K562 (cell line): ENCODE results near the gene PRDM4. TPM values are rescaled to one million over a fixed set of nuclear protein-coding genes. Genes with fewer than 3 reads are reported as not detected.

ENCODE experiments used
- CBX5 ChIP-seq: IDR thresholded peaks from 2 replicates; pipeline ENCODE4 v1.6.1; 2014; ENCODE audit warnings: low read depth, borderline replicate concordance
- ESRRB ChIP-seq: fragments of 250-450 bp; sonication (Bioruptor Pico); IDR thresholded peaks from 2 replicates; pipeline ENCODE4 v1.5.0; 2020; ENCODE audit warnings: mild to moderate bottlenecking, moderate library complexity, borderline replicate concordance
- FIP1L1 ChIP-seq: fragments of 200-400 bp; formaldehyde crosslinking; IDR thresholded peaks from 2 replicates; pipeline ENCODE4 v1.6.1; 2018; ENCODE audit warnings: mild to moderate bottlenecking, low read depth, low read length; ENCODE audit not compliant: poor library complexity, severe bottlenecking
- GABPA ChIP-seq: fragments of 200-800 bp; sonication (Bioruptor generic); conservative IDR thresholded peaks from 2 replicates; pipeline ENCODE4 v1.6.1; 2016; ENCODE audit warnings: low read depth, missing genetic modification characterization, missing compliant biosample characterization
- JUNB ChIP-seq: fragments of 450-650 bp; formaldehyde crosslinking; conservative IDR thresholded peaks from 2 replicates; pipeline ENCODE4 v1.4.0; 2020; ENCODE audit warnings: mild to moderate bottlenecking
- KLF16 ChIP-seq: IDR thresholded peaks from 2 replicates; pipeline ENCODE4 v1.6.1; 2016; ENCODE audit warnings: antibody characterized with exemption
- MCM2 ChIP-seq: fragments of 450-650 bp; IDR thresholded peaks from 2 replicates; pipeline ENCODE4 v1.6.1; 2017; ENCODE audit warnings: low read depth, mild to moderate bottlenecking
- RNF2 ChIP-seq: sonication (generic); IDR thresholded peaks from 2 replicates; pipeline ENCODE4 v1.6.1; 2016
- SIN3A ChIP-seq, 2 experiments: fragments of 150-350 bp in 1 of 2; IDR thresholded peaks; 2 replicates each; pipeline ENCODE4 v1.6.1; 2011 to 2016; ENCODE audit warnings: borderline replicate concordance in 2 of 2, low read depth in 2 of 2, low read length in 2 of 2, mild to moderate bottlenecking in 2 of 2, moderate library complexity in 2 of 2; ENCODE audit not compliant: control insufficient read depth in 1 of 2
- SIN3B ChIP-seq: fragments of 450-650 bp; IDR thresholded peaks from 2 replicates; pipeline ENCODE4 v1.6.1; 2017; ENCODE audit warnings: low read depth, mild to moderate bottlenecking, moderate library complexity
- TGIF2 ChIP-seq: sonication (generic); formaldehyde crosslinking; IDR thresholded peaks from 2 replicates; pipeline ENCODE4 v1.8.1; 2022; ENCODE audit warnings: mild to moderate bottlenecking, missing genetic modification reagents, moderate library complexity
- U2AF1 ChIP-seq: fragments of 200-400 bp; formaldehyde crosslinking; optimal IDR thresholded peaks from 2 replicates; pipeline ENCODE3; 2017; ENCODE audit warnings: mild to moderate bottlenecking, low read depth, low read length, moderate library complexity
- polyA plus RNA-seq, 8 experiments: library from polyadenylated mRNA; depleted of rRNA in 4 of 8; stranded (reverse) in 5 of 8; unstranded in 3 of 8; fragments of >200 nt; fragmentation: Nextera tagmentation in 2 of 8; fragmentation: Illumina TruSeq in 1 of 8; extraction: Ambion mirVana in 2 of 8; extraction: Trizol in 1 of 8; gene quantifications; 2 replicates each; pipeline versions ENCODE4 v1.2.1 to v1.2.3, GENCODE V29; 2011 to 2014; ENCODE audit warnings: inconsistent platforms in 1 of 8, missing spikeins in 1 of 8
- total RNA-seq, 7 experiments: library from RNA; depleted of rRNA in 6 of 7; stranded (reverse); fragments of >200 nt in 6 of 7; fragmentation: Illumina TruSeq in 2 of 7; extraction: Trizol in 2 of 7; gene quantifications; 2 replicates each; pipeline versions ENCODE4 v1.2.1 to v1.2.3, GENCODE V29; 2011 to 2021; ENCODE audit warnings: low replicate concordance in 1 of 7
- TF ChIP-seq, protein P1 (sequence below): fragments of 450-650 bp; formaldehyde crosslinking; IDR thresholded peaks from 2 replicates; pipeline ENCODE4 v1.4.0; 2022; ENCODE audit warnings: missing genetic modification characterization
- TF ChIP-seq, protein P2 (sequence below): fragments of 450-650 bp; formaldehyde crosslinking; conservative IDR thresholded peaks from 2 replicates; pipeline ENCODE4 v1.4.0; 2022; ENCODE audit warnings: mild to moderate bottlenecking, missing genetic modification characterization
- TF ChIP-seq, protein P3 (sequence below): fragments of 450-650 bp; formaldehyde crosslinking; IDR thresholded peaks from 2 replicates; pipeline ENCODE4 v1.4.0; 2020; ENCODE audit warnings: mild to moderate bottlenecking, moderate library complexity
- TF ChIP-seq, protein P4 (sequence below): fragments of 450-650 bp; formaldehyde crosslinking; IDR thresholded peaks from 2 replicates; pipeline ENCODE4 v1.4.0; 2022; ENCODE audit warnings: missing genetic modification characterization
- TF ChIP-seq, protein P5 (sequence below): fragments of 150-350 bp; conservative IDR thresholded peaks from 2 replicates; pipeline ENCODE4 v1.6.1; 2014; ENCODE audit warnings: low read length

Gene PRDM4
- total and polyA plus RNA-seq, 9 of the 15 experiments (the other 6 are each of a cell fraction or from before 2014, with no cell fraction given), result 5.9 to 26.0 (median 20.0) TPM

DNA sequence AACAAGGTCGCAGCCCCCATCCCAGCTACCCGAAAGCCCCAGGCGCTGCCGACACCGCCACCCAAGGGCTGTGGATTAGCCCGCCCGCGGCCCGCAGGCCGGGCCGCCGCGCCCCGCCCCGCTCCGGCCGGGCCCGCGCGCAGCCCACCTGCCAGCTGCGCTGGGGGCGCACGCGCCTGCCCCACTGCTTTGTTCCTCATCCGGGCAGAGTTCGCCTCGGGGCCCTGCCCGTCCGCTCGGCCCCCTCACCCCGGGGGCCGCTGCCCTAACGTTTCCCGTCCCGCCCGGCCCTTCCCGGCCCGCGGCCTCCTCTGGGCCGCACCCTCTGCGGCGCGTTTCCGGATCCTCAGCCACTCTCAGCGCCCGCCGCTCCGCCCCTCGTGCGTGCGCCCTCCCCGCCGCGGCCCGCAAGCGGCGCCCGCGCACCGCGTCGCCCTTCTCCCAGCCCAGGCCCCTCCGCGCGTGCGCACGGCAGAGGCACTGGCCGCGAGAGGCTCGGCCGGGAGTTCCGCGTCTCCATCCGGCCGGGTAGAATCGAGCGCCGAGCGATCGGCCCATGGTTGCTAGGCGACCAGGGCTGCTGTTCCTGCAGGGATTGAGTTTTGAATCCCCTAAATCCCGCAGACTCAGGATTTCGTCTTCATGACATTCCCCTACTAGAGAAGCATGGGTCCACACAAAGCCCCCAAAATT, at the start of gene PRDM4 (continued):
- TF ChIP-seq, protein P1, sequence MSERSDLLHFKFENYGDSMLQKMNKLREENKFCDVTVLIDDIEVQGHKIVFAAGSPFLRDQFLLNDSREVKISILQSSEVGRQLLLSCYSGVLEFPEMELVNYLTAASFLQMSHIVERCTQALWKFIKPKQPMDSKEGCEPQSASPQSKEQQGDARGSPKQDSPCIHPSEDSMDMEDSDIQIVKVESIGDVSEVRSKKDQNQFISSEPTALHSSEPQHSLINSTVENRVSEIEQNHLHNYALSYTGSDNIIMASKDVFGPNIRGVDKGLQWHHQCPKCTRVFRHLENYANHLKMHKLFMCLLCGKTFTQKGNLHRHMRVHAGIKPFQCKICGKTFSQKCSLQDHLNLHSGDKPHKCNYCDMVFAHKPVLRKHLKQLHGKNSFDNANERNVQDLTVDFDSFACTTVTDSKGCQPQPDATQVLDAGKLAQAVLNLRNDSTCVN (CRISPR knock-in tag), result no peak
- TF ChIP-seq SIN3A (IDR thresholded peaks at IDR 0.05; ENCODE audit: borderline replicate concordance in 2 of 2, control insufficient read depth in 1 of 2, low read depth in 2 of 2, low read length in 2 of 2), result peak; percentile 24 to 86; a peak in 2 of 4 replicates
- TF ChIP-seq, protein P2, sequence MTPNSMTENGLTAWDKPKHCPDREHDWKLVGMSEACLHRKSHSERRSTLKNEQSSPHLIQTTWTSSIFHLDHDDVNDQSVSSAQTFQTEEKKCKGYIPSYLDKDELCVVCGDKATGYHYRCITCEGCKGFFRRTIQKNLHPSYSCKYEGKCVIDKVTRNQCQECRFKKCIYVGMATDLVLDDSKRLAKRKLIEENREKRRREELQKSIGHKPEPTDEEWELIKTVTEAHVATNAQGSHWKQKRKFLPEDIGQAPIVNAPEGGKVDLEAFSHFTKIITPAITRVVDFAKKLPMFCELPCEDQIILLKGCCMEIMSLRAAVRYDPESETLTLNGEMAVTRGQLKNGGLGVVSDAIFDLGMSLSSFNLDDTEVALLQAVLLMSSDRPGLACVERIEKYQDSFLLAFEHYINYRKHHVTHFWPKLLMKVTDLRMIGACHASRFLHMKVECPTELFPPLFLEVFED (CRISPR knock-in tag), result no peak
- peak; percentile 24 for TF ChIP-seq FIP1L1
- peak; percentile 68 for TF ChIP-seq SIN3B
- no peak; the same call in 1 of the 2 replicates for TF ChIP-seq RNF2
- TF ChIP-seq, protein P3, sequence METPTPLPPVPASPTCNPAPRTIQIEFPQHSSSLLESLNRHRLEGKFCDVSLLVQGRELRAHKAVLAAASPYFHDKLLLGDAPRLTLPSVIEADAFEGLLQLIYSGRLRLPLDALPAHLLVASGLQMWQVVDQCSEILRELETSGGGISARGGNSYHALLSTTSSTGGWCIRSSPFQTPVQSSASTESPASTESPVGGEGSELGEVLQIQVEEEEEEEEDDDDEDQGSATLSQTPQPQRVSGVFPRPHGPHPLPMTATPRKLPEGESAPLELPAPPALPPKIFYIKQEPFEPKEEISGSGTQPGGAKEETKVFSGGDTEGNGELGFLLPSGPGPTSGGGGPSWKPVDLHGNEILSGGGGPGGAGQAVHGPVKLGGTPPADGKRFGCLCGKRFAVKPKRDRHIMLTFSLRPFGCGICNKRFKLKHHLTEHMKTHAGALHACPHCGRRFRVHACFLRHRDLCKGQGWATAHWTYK, result no peak
- no peak for TF ChIP-seq KLF16
- TF ChIP-seq, protein P4, sequence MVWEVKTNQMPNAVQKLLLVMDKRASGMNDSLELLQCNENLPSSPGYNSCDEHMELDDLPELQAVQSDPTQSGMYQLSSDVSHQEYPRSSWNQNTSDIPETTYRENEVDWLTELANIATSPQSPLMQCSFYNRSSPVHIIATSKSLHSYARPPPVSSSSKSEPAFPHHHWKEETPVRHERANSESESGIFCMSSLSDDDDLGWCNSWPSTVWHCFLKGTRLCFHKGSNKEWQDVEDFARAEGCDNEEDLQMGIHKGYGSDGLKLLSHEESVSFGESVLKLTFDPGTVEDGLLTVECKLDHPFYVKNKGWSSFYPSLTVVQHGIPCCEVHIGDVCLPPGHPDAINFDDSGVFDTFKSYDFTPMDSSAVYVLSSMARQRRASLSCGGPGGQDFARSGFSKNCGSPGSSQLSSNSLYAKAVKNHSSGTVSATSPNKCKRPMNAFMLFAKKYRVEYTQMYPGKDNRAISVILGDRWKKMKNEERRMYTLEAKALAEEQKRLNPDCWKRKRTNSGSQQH (CRISPR knock-in tag), result no peak
- TF ChIP-seq U2AF1, result peak; percentile 35
- TF ChIP-seq GABPA (tag), result peak; percentile 87
- TF ChIP-seq, protein P5, sequence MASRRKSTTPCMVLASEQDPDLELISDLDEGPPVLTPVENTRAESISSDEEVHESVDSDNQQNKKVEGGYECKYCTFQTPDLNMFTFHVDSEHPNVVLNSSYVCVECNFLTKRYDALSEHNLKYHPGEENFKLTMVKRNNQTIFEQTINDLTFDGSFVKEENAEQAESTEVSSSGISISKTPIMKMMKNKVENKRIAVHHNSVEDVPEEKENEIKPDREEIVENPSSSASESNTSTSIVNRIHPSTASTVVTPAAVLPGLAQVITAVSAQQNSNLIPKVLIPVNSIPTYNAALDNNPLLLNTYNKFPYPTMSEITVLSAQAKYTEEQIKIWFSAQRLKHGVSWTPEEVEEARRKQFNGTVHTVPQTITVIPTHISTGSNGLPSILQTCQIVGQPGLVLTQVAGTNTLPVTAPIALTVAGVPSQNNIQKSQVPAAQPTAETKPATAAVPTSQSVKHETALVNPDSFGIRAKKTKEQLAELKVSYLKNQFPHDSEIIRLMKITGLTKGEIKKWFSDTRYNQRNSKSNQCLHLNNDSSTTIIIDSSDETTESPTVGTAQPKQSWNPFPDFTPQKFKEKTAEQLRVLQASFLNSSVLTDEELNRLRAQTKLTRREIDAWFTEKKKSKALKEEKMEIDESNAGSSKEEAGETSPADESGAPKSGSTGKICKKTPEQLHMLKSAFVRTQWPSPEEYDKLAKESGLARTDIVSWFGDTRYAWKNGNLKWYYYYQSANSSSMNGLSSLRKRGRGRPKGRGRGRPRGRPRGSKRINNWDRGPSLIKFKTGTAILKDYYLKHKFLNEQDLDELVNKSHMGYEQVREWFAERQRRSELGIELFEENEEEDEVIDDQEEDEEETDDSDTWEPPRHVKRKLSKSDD, result 0 out of 2 replicates have a peak, but pooled peaks have one; percentile 47
- TF ChIP-seq JUNB, result no peak
- TF ChIP-seq ESRRB (CRISPR knock-in tag), result no peak
- no peak for TF ChIP-seq MCM2
- no peak for TF ChIP-seq CBX5
- no peak for TF ChIP-seq TGIF2 (CRISPR knock-in tag)
